ENCODE results near the gene VPS8. TPM values are rescaled to one million over a fixed set of nuclear protein-coding genes. Genes with fewer than 3 reads are reported as not detected.

The VPS8 gene
- total and polyA plus RNA-seq, 2 of the 8 experiments (the other 6 are each of a cell fraction or from before 2014, with no cell fraction given), result 13.0 to 41.0 TPM

GRCh38 chr3:184776916-184777315, 35.0 kb upstream of the VPS8 start:
- H4K20me1 ChIP-seq (replicated peaks in 1 of 2; ENCODE audit: control insufficient read depth in 1 of 2, insufficient read depth in 2 of 2, low read length in 2 of 2), result no peaks in the 10 kb centered on the region
- no peaks in the 10 kb centered on the region; a peak in 1 of 7 replicates for H3K27me3 ChIP-seq (replicated peaks in 1 of 4; ENCODE audit: control insufficient read depth in 3 of 4, extremely low read depth in 1 of 4, insufficient read depth in 3 of 4, low read length in 3 of 4)
- H3K4me3 ChIP-seq (ENCODE audit: extremely low read depth in 1 of 4, insufficient read depth in 2 of 4, low read depth in 3 of 4, low read length in 4 of 4), result no peak overlapping the region
- H2BK15ac ChIP-seq (ENCODE audit: low read length), result no peak overlapping the region
- no peak overlapping the region for H2BK120ac ChIP-seq (replicated peaks; ENCODE audit: low read depth, low read length)
- H3K14ac ChIP-seq (ENCODE audit: insufficient read length), result no peak overlapping the region
- H2BK5ac ChIP-seq (ENCODE audit: low read depth, low read length), result no peak overlapping the region
- H3K23ac ChIP-seq (ENCODE audit: insufficient read length), result no peak overlapping the region
- H3K18ac ChIP-seq (ENCODE audit: extremely low read depth, low read length), result no peak overlapping the region
- H2BK20ac ChIP-seq (ENCODE audit: low read length), result no peak overlapping the region
- no peak overlapping the region for H3K27ac ChIP-seq (ENCODE audit: low read depth, low read length)
- H2AK5ac ChIP-seq (ENCODE audit: low read depth, low read length), result no peak overlapping the region
- H2BK12ac ChIP-seq (ENCODE audit: low read depth, low read length), result peak overlapping the region; percentile 6; the same call in 1 of the 2 replicates
- H4K91ac ChIP-seq (replicated peaks; ENCODE audit: insufficient read length, low read length), result no peak overlapping the region
- no peak overlapping the region for H2AFZ ChIP-seq (ENCODE audit: low read length)
- WGBS, 2 experiments (ENCODE audit: extremely low coverage in 1 of 2, insufficient coverage in 1 of 2, insufficient read length in 1 of 2, insufficient replicate concordance in 2 of 2, low coverage in 1 of 2, low lambda C conversion rate in 2 of 2, missing lambda C conversion rate in 1 of 2), result 79% methylated on average over 2 of the region's 2 CpGs; no CpG with 5 or more reads in 1 of the 2 experiments
- no peak for DNase-seq (ENCODE audit: low read depth in 1 of 2, low spot score in 2 of 2)
- H3K79me1 ChIP-seq (ENCODE audit: low read depth, low read length), result no peaks in the 10 kb centered on the region
- H4K5ac ChIP-seq (ENCODE audit: insufficient read length, low read depth, low read length), result no peak overlapping the region
- ChIA-PET CTCF (ENCODE audit: partially characterized antibody) (interaction anchor here (0.7 to 7.3 kb wide), 40 partner anchors 10 to 418 kb away, joined by 3 to 56 read pairs (median 10); no protein-coding TSS in a partner anchor), POLR2A (ENCODE audit: partially characterized antibody) (interaction anchor here (0.8 to 1.4 kb wide), 2 partner anchors 20 to 216 kb away, joined by 3 to 4 read pairs; partner anchors contain the start of gene EPHB3)
- no peak for FAIRE-seq
- no peaks in the 10 kb centered on the region for H3K36me3 ChIP-seq (ENCODE audit: control insufficient read depth in 2 of 4, insufficient read depth in 4 of 4, low read length in 3 of 4)
- no peak overlapping the region for H3K56ac ChIP-seq (replicated peaks; ENCODE audit: insufficient read length, low read depth, low read length)
- H3K4me1 ChIP-seq (replicated peaks in 1 of 4; ENCODE audit: control insufficient read depth in 3 of 4, insufficient read depth in 4 of 4, low read length in 3 of 4), result peaks cover 0 to 7% (median 3%) of the 10 kb centered on the region in 4 experiments; a peak in 3 of 7 replicates
- H3K23me2 ChIP-seq (ENCODE audit: low read depth, low read length), result no peaks in the 10 kb centered on the region
- H3K9ac ChIP-seq (replicated peaks in 1 of 4; ENCODE audit: extremely low read depth in 1 of 4, low read depth in 3 of 4, low read length in 3 of 4), result no peak overlapping the region
- no peaks in the 10 kb centered on the region for H3K79me2 ChIP-seq (ENCODE audit: control insufficient read depth in 1 of 2, insufficient read depth in 2 of 2, low read length in 2 of 2)
- no peak overlapping the region for H3K4ac ChIP-seq (replicated peaks; ENCODE audit: insufficient read length, low read depth, low read length)
- no peak overlapping the region for H3K4me2 ChIP-seq (ENCODE audit: insufficient read depth in 1 of 2, low read depth in 2 of 2, low read length in 2 of 2)
- no peaks in the 10 kb centered on the region for H3K9me3 ChIP-seq (ENCODE audit: insufficient read depth in 2 of 2, low read depth in 1 of 2, low read length in 1 of 2)
- no peak overlapping the region for H4K8ac ChIP-seq (ENCODE audit: extremely low read depth, insufficient read depth, low read length)
- TF ChIP-seq EGR1 (IDR thresholded peaks at IDR 0.05; ENCODE audit: borderline replicate concordance, low read depth, low read length), result no peak
- no peak for TF ChIP-seq KDM4A (IDR thresholded peaks at IDR 0.05; ENCODE audit: low read depth, low read length, severe bottlenecking)
